SK-N-SH (cell line): ENCODE results near the gene CCDC148. TPM values are rescaled to one million over a fixed set of nuclear protein-coding genes. Genes with fewer than 3 reads are reported as not detected.

Source experiments
- CTCF ChIA-PET: fragments of 300-600, 350-600 bp; formaldehyde crosslinking; extraction: SDS; loops from one replicate; lab custom pipeline; 2021; lab: Yijun Ruan, JAX
- POLR2A ChIA-PET: fragments of 350-600 bp; sonication (Branson Sonifier 250); formaldehyde crosslinking; extraction: SDS; loops from one replicate; lab custom pipeline; 2020; ENCODE audit warnings: antibody characterized with exemption, inconsistent platforms; lab: Yijun Ruan, JAX
- DNase-seq: peaks from one replicate; pipeline ENCODE4 v3.0.0; 2012
- H2AFZ ChIP-seq: fragments of 200-600 bp; sonication (generic); 2 replicates; pipeline ENCODE4 v1.8.1; 2016; ENCODE audit warnings: antibody characterized with exemption, mild to moderate bottlenecking, low read depth
- H3F3A ChIP-seq: fragments of 200-600 bp; sonication (generic); replicated peaks from 2 replicates; pipeline ENCODE3; 2016; ENCODE audit warnings: antibody characterized with exemption, mild to moderate bottlenecking; ENCODE audit not compliant: insufficient read depth
- H3K27ac ChIP-seq, 2 experiments: fragments of 200-500 bp in 1 of 2; fragments of 200-600 bp in 1 of 2; sonication (Bioruptor generic) in 1 of 2; sonication (generic), shearing (Covaris generic) in 1 of 2; 2 replicates each; pipeline versions ENCODE4 v1.5.1 to v1.6.1; 2014 to 2016; ENCODE audit warnings: low read depth in 2 of 2, inconsistent platforms in 1 of 2, low read length in 1 of 2, mild to moderate bottlenecking in 1 of 2, mixed read lengths in 1 of 2
- H3K27me3 ChIP-seq: fragments of 200-600 bp; sonication (generic), shearing (Covaris generic); 2 replicates; pipeline ENCODE4 v1.6.1; 2016; ENCODE audit warnings: mixed run types; ENCODE audit not compliant: insufficient read depth
- H3K36me3 ChIP-seq, 2 experiments: fragments of 200-500 bp in 1 of 2; fragments of 200-600 bp in 1 of 2; sonication (Bioruptor generic) in 1 of 2; sonication (generic) in 1 of 2; replicated peaks in 1 of 2; 2 replicates each; pipeline versions ENCODE3 to v1.5.1; 2014 to 2016; ENCODE audit warnings: low read length in 1 of 2, mild to moderate bottlenecking in 1 of 2; ENCODE audit not compliant: insufficient read depth in 2 of 2, control insufficient read depth in 1 of 2
- H3K4me1 ChIP-seq, 2 experiments: fragments of 200-500 bp in 1 of 2; fragments of 200-600 bp in 1 of 2; sonication (Bioruptor generic) in 1 of 2; sonication (generic), shearing (Covaris generic) in 1 of 2; 2 replicates each; pipeline versions ENCODE4 v1.5.1 to v1.6.1; 2014 to 2016; ENCODE audit warnings: low read depth in 1 of 2, low read length in 1 of 2, mixed run types in 1 of 2; ENCODE audit not compliant: insufficient read depth in 2 of 2, control insufficient read depth in 1 of 2
- H3K4me2 ChIP-seq: fragments of 200-600 bp; sonication (generic), shearing (Covaris generic); 2 replicates; pipeline ENCODE4 v1.6.1; 2017; ENCODE audit warnings: mixed run types
- H3K4me3 ChIP-seq, 2 experiments: fragments of 200-500 bp in 1 of 2; fragments of 200-600 bp in 1 of 2; sonication (Bioruptor generic) in 1 of 2; sonication (generic), shearing (Covaris generic) in 1 of 2; 2 replicates each; pipeline versions ENCODE4 v1.5.1 to v1.8.1; 2014 to 2016; ENCODE audit warnings: low read depth in 2 of 2, inconsistent platforms in 1 of 2, low read length in 1 of 2, mild to moderate bottlenecking in 1 of 2, mixed read lengths in 1 of 2, moderate library complexity in 1 of 2
- H3K79me2 ChIP-seq: fragments of 200-600 bp; sonication (generic); 2 replicates; pipeline ENCODE4 v1.8.1; 2017; ENCODE audit warnings: mild to moderate bottlenecking; ENCODE audit not compliant: insufficient read depth
- H3K9ac ChIP-seq: fragments of 200-600 bp; sonication (generic); 2 replicates; pipeline ENCODE4 v1.6.1; 2017; ENCODE audit warnings: mixed run types
- H3K9me2 ChIP-seq: fragments of 200-600 bp; sonication (generic); 2 replicates; pipeline ENCODE4 v1.6.1; 2017; ENCODE audit warnings: mixed run types
- H3K9me3 ChIP-seq: fragments of 200-600 bp; sonication (generic); 2 replicates; pipeline ENCODE4 v1.6.1; 2017; ENCODE audit warnings: mixed run types, mild to moderate bottlenecking, moderate library complexity
- H4K20me1 ChIP-seq: fragments of 200-600 bp; sonication (generic); 2 replicates; pipeline ENCODE4 v1.6.1; 2017; ENCODE audit warnings: mild to moderate bottlenecking, mixed run types; ENCODE audit not compliant: insufficient read depth
- CHD2 ChIP-seq: fragments of 150-350 bp; IDR thresholded peaks from 2 replicates; pipeline ENCODE4 v1.6.1; 2018; ENCODE audit warnings: low read length; ENCODE audit not compliant: partially characterized antibody
- CTCF ChIP-seq: fragments of 200-600 bp; sonication (generic); IDR thresholded peaks from 2 replicates; pipeline ENCODE4 v1.6.1; 2017; ENCODE audit warnings: antibody characterized with exemption, mild to moderate bottlenecking, moderate library complexity
- ELF1 ChIP-seq: IDR thresholded peaks from 2 replicates; pipeline ENCODE4 v1.4.0; 2012
- EZH2phosphoT487 ChIP-seq: fragments of 200-600 bp; sonication (generic); IDR thresholded peaks from 2 replicates; pipeline ENCODE4 v1.6.1; 2017; ENCODE audit warnings: low read depth, mixed run types, mild to moderate bottlenecking, antibody characterized with exemption, moderate library complexity, borderline replicate concordance
- FOXJ3 ChIP-seq: sonication (generic); formaldehyde crosslinking; IDR thresholded peaks from 2 replicates; pipeline ENCODE4 v1.5.1; 2020; ENCODE audit warnings: mild to moderate bottlenecking, missing genetic modification reagents
- GATA2 ChIP-seq: sonication (generic); formaldehyde crosslinking; IDR thresholded peaks from 2 replicates; pipeline ENCODE4 v1.5.0; 2020; ENCODE audit warnings: mild to moderate bottlenecking, missing genetic modification reagents
- JUND ChIP-seq: IDR thresholded peaks from 2 replicates; pipeline ENCODE4 v1.4.0; 2012
- MXI1 ChIP-seq: IDR thresholded peaks from 2 replicates; pipeline ENCODE4 v1.6.1; 2012; ENCODE audit warnings: mild to moderate bottlenecking, low read depth, low read length, improper control_type of control experiment
- NRF1 ChIP-seq: IDR thresholded peaks from 2 replicates; pipeline ENCODE4 v1.6.1; 2012; ENCODE audit warnings: low read depth, mild to moderate bottlenecking, low read length
- RXRA ChIP-seq: IDR thresholded peaks from 2 replicates; pipeline ENCODE4 v1.4.0; 2012; ENCODE audit warnings: low read depth, mild to moderate bottlenecking, borderline replicate concordance
- SMC3 ChIP-seq: IDR thresholded peaks from 2 replicates; pipeline ENCODE4 v1.6.1; 2012; ENCODE audit warnings: low read depth, low read length, improper control_type of control experiment
- TAF1 ChIP-seq: IDR thresholded peaks from 2 replicates; pipeline ENCODE4 v1.6.1; 2012; ENCODE audit warnings: low read depth, mild to moderate bottlenecking, low read length, moderate library complexity, borderline replicate concordance
- USF1 ChIP-seq: IDR thresholded peaks from 2 replicates; pipeline ENCODE4 v1.4.0; 2012; ENCODE audit warnings: low read depth, borderline replicate concordance
- YY1 ChIP-seq: IDR thresholded peaks from 2 replicates; pipeline ENCODE4 v1.4.0; 2012; ENCODE audit warnings: low read depth, mild to moderate bottlenecking
- WGBS: methylation state at CpG from one replicate; pipeline ENCODE4 v1.1.6; 2017; ENCODE audit warnings: low lambda C conversion rate; 5-methylcytosine and 5-hydroxymethylcytosine counted together
- polyA plus RNA-seq, 3 experiments: library from polyadenylated mRNA; depleted of rRNA; stranded (reverse); fragments of >200 nt; gene quantifications; 2 replicates each; pipeline ENCODE4 v1.2.3, GENCODE V29; 2012
- TF ChIP-seq, protein P1 (sequence below): IDR thresholded peaks from 2 replicates; pipeline ENCODE4 v1.4.0; 2012; ENCODE audit warnings: low read depth

Gene CCDC148
- polyA plus RNA-seq, 1 of the 3 experiments (the other 2 are of a cell fraction), result 0.18 TPM

DNA sequence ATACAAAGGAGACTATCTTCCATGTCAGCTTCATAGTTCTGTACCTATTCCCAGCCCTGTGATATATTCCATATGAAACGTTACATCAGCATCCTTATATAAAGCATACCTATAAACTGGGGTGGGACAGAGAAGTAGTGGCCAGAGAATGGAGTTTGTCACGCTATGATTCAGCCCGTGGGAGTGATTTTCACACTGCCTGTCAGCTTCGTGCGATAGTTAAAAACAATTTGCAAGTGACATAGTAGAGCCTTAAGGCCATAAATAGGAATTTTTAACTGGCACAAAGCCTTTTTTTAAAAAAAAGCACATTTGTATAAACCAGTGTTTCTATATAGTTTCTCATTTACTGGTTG lies 30.4 kb upstream of the CCDC148 start:
- POLR2A ChIA-PET, result no interaction called here

More for the DNA sequence above, 30.4 kb upstream of the CCDC148 start:
- DNase-seq, result no peak
- Histone ChIP-seq H3K4me2 (no peak overlapping the region), H3K9me3 (no peaks in the 10 kb centered on the region), H3K9ac (no peak overlapping the region), H3K9me2 (no peaks in the 10 kb centered on the region), H3F3A (peaks cover 4% of the 10 kb centered on the region), H4K20me1 (no peaks in the 10 kb centered on the region), H2AFZ (no peak overlapping the region), H3K79me2 (peaks cover 67% of the 10 kb centered on the region), H3K36me3 (no peaks in the 10 kb centered on the region), H3K27me3 (no peaks in the 10 kb centered on the region), H3K4me3 (no peak overlapping the region), H3K27ac (no peak overlapping the region), H3K4me1 (peaks cover 0 to 20% of the 10 kb centered on the region in 2 experiments; a peak in 2 of 4 replicates)
- 85% methylated on average over 5 of the region's 5 CpGs for WGBS
- TF ChIP-seq NRF1 (no peak), JUND (no peak), MXI1 (no peak), CHD2 (no peak), CTCF (no peak), YY1 (no peak), ELF1 (no peak), SMC3 (no peak), TAF1 (no peak), RXRA (no peak), GATA2 (no peak), USF1 (no peak), EZH2phosphoT487 (no peak), FOXJ3 (no peak)
- TF ChIP-seq, protein P1, sequence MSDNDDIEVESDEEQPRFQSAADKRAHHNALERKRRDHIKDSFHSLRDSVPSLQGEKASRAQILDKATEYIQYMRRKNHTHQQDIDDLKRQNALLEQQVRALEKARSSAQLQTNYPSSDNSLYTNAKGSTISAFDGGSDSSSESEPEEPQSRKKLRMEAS, result no peak
- CTCF ChIA-PET, result interaction anchor here (1.4 to 1.5 kb wide), 2 partner anchors 256 to 259 kb away, joined by 3 to 5 read pairs; no protein-coding TSS in a partner anchor
